Stimulated activated naive B cell treated with anti-CD40 and anti-IgM and Interleukin-4, amounts not matched to agents 10 μg/mL and 1 μg/mL and 100 μg/mL, for 72 hours (primary cell): ENCODE measurements around the gene AK5.
"Not testable (repeated sequence)": the region's sequence is repeated elsewhere in the genome, so short reads cannot be mapped to it uniquely, and the experiment has no call there.

ENCODE experiments used
- ATAC-seq, 2 donors: fragments of 150-1000 bp; cut with Tn5 transposase; replicated peaks; 2 replicates each; pipeline ENCODE4 v1.10.0; 2021; ENCODE audit warnings: moderate library complexity in 1 of 2
- DNase-seq: peaks from one replicate; pipeline ENCODE4 v3.0.0; 2021
- H3K27ac Mint-ChIP-seq: one replicate; pipeline ENCODE4 v1.8.0; 2022; ENCODE audit warnings: mild to moderate bottlenecking, mixed read lengths
- H3K27me3 Mint-ChIP-seq, 2 donors: one replicate each; pipeline ENCODE4 v1.8.0; 2022; ENCODE audit warnings: mixed read lengths in 2 of 2
- H3K36me3 Mint-ChIP-seq, 2 donors: one replicate each; pipeline ENCODE4 v1.8.0; 2022; ENCODE audit warnings: mixed read lengths in 2 of 2, mild to moderate bottlenecking in 1 of 2
- H3K4me1 Mint-ChIP-seq, 2 donors: one replicate each; pipeline ENCODE4 v1.8.0; 2022; ENCODE audit warnings: mixed read lengths in 2 of 2, mild to moderate bottlenecking in 1 of 2
- H3K4me3 Mint-ChIP-seq, 2 donors: one replicate each; pipeline ENCODE4 v1.8.0; 2022; ENCODE audit warnings: mild to moderate bottlenecking in 2 of 2, mixed read lengths in 2 of 2, moderate library complexity in 1 of 2
- H3K9me3 Mint-ChIP-seq, 2 donors: one replicate each; pipeline ENCODE4 v1.8.0; 2022; ENCODE audit warnings: mixed read lengths in 2 of 2, mild to moderate bottlenecking in 1 of 2

Gene AK5

DNA sequence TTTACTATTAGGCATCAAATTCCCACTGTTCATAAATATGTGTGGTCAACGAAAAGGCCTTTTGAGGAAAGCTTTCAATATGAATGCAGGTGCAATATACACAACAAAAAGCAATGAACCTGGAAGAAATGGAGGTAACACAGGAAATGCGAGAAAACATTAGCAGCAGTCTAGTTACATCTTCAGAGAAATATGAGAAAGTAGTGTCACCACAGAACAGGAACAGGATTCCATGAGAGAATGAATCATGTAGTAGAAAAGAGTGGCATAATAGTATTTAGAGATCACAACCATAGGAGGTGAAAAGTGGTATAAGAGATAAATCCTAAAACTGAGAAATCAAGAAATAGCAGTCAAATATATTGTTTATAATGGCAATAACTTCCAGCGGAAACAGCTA lies 103.7 kb downstream of the AK5 start:
- H3K27me3 Mint-ChIP-seq, result peaks cover 3 to 6% of the 10 kb centered on the region in 2 donors
- H3K4me1 Mint-ChIP-seq, result no peaks in the 10 kb centered on the region
- DNase-seq (no peak), ATAC-seq (no peak)
- no peak overlapping the region for H3K4me3 Mint-ChIP-seq
- no peak overlapping the region for H3K27ac Mint-ChIP-seq
- H3K36me3 Mint-ChIP-seq, result no peaks in the 10 kb centered on the region
- H3K9me3 Mint-ChIP-seq, result no peaks in the 10 kb centered on the region

- DNase-seq (no peak), ATAC-seq (no peak)
- Mint-ChIP-seq H3K4me1 (no peaks in the 10 kb centered on the region), H3K4me3 (no peak overlapping the region), H3K36me3 (no peaks in the 10 kb centered on the region), H3K27me3 (peaks cover 3 to 6% of the 10 kb centered on the region in 2 donors), H3K27ac (no peak overlapping the region), H3K9me3 (no peaks in the 10 kb centered on the region)
Observed at GRCh38 chr1:77386276-77386675, 104.5 kb downstream of the AK5 start.

- DNase-seq (no peak), ATAC-seq (no peak)
- no peaks in the 10 kb centered on the region for H3K36me3 Mint-ChIP-seq
- H3K4me1 Mint-ChIP-seq, result no peaks in the 10 kb centered on the region
- H3K27me3 Mint-ChIP-seq, result peaks cover 3 to 6% of the 10 kb centered on the region in 2 donors
- H3K27ac Mint-ChIP-seq, result no peak overlapping the region
- no peak overlapping the region for H3K4me3 Mint-ChIP-seq
- no peaks in the 10 kb centered on the region for H3K9me3 Mint-ChIP-seq
Observed at GRCh38 chr1:77387553-77387952, 105.7 kb downstream of the AK5 start.

DNA sequence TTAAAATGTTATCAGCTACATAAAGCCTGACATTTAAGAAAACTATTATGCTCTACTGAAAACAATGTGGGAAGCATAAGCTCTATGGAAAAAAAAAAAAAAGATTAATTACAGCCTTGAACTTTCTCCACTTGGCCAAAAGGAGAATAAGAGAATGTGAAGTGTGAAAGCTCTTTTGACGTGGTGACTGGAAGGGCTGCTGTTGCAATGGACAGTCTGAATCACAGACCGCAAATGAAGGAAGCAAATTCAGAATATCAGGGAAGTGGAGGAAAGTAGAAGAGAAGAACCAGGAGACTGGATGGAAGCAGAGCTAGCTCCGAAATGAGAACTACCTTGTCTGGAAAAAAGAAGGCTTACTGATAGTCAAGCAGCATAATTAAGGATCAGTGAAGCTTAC lies 106.8 kb downstream of the AK5 start:
- Mint-ChIP-seq H3K27ac (no peak overlapping the region), H3K36me3 (no peaks in the 10 kb centered on the region), H3K27me3 (peaks cover 3 to 6% of the 10 kb centered on the region in 2 donors), H3K4me3 (no peak overlapping the region), H3K9me3 (no peaks in the 10 kb centered on the region), H3K4me1 (no peaks in the 10 kb centered on the region)
- ATAC-seq, result no peak
- no peak for DNase-seq

DNA sequence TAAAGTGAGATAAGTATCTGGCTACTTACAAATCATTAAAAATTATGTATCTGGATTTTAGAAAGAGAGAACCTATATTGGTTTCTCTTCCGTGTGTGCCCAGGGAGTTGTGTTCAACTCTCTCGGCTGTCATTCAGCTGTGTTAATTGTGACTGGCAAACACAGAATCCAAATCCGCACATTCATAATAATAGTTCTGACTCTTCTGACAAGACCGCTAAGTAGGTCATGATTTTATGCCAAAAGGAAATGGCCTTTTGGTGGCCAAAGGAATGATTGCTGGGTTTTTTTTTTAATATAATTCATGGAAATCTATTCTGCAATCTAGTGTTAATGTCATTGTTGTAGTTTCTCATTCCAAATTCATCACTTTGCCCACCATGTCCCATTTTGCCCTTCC lies 110.7 kb downstream of the AK5 start:
- H3K4me3 Mint-ChIP-seq, result no peak overlapping the region
- H3K9me3 Mint-ChIP-seq, result no peaks in the 10 kb centered on the region
- H3K27me3 Mint-ChIP-seq, result peaks cover 6% of the 10 kb centered on the region in 2 donors
- H3K36me3 Mint-ChIP-seq, result no peaks in the 10 kb centered on the region
- no peaks in the 10 kb centered on the region for H3K4me1 Mint-ChIP-seq
- H3K27ac Mint-ChIP-seq, result no peak overlapping the region
- DNase-seq (no peak), ATAC-seq (no peak)

GRCh38 chr1:77394166-77394565 lies 112.3 kb downstream of the AK5 start:
- Mint-ChIP-seq H3K9me3 (no peaks in the 10 kb centered on the region), H3K27ac (no peak overlapping the region), H3K36me3 (no peaks in the 10 kb centered on the region), H3K4me3 (no peak overlapping the region), H3K27me3 (peaks cover 4 to 5% of the 10 kb centered on the region in 2 donors), H3K4me1 (no peaks in the 10 kb centered on the region)
- DNase-seq (no peak), ATAC-seq (no peak)

- Mint-ChIP-seq H3K9me3 (no peaks in the 10 kb centered on the region), H3K4me1 (no peaks in the 10 kb centered on the region), H3K36me3 (no peaks in the 10 kb centered on the region), H3K27ac (no peak overlapping the region), H3K27me3 (peaks cover 0 to 3% of the 10 kb centered on the region in 2 donors), H3K4me3 (no peak overlapping the region)
- ATAC-seq (no peak), DNase-seq (no peak)
Observed at GRCh38 chr1:77395051-77395450, 113.2 kb downstream of the AK5 start.

DNA sequence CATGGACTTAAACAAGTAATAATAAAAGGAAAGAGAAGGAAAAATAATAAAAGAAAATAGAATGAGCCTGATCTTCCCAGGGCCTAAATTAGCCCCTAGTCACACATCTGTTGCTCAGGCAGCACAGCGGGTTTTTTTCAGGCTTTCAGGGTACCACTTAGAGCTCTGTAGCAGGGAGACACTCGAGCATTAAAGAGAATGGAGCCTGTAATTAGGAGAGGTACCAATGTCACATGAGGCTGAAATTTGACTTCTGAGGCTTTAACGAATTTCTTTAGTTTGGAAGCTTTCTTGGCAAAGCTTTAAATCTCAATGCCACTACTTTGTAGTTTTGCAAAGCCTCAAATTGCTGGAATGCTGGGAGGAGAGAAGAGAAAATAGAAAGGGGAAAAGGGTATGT lies 116.3 kb downstream of the AK5 start:
- DNase-seq (no peak), ATAC-seq (no peak)
- H3K27ac Mint-ChIP-seq, result no peak overlapping the region
- no peaks in the 10 kb centered on the region for H3K9me3 Mint-ChIP-seq
- peaks cover 0 to 3% of the 10 kb centered on the region in 2 donors for H3K27me3 Mint-ChIP-seq
- no peak overlapping the region for H3K4me3 Mint-ChIP-seq
- H3K36me3 Mint-ChIP-seq, result no peaks in the 10 kb centered on the region
- H3K4me1 Mint-ChIP-seq, result no peaks in the 10 kb centered on the region

DNA sequence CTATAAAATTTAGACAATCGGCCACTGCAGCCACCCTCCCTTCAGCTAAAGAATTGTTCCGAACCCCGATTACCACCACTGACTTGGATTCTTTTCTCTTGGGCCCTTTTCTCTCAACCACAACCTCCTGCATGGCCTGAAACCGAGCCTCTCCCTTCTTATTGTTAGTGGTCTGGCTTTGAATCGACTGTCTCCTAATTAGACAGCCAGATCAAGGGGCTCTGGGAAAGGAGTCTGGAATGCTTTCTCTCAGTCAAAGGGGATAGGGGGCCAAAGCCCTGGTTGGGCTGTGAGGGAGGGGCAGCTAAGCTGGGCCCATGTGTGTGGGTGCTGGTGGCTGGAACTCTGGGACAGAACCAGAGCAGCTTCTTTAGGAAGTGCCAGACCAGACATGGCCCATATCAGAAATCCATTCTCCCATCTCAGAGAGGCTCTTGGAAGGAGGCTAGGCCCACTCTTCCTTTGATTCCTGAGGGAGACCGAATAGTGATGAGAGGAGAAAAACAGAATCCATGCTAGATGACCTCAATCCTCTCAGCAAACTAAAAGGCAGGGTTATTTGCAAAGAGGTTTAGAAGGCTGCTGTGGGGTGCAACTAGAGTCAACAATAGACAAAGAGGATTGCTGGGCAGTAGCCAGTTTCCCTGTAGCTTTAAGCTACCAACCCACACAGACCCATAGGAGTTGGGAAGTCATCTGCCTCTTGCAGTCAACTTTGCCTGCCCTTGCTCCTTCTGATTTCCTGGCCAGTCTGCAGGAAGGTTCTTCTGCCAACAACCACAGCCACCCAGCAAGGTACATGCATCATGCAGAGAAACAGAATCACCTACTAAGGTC lies 117.6 kb downstream of the AK5 start:
- no peak overlapping the region for H3K27ac Mint-ChIP-seq
- no peak for ATAC-seq
- no peaks in the 10 kb centered on the region for H3K4me1 Mint-ChIP-seq
- H3K27me3 Mint-ChIP-seq, result peaks cover 0 to 3% of the 10 kb centered on the region in 2 donors
- DNase-seq, result no peak
- H3K9me3 Mint-ChIP-seq, result no peaks in the 10 kb centered on the region
- H3K4me3 Mint-ChIP-seq, result no peak overlapping the region
- no peaks in the 10 kb centered on the region for H3K36me3 Mint-ChIP-seq

GRCh38 chr1:77400781-77401180 lies 119.0 kb downstream of the AK5 start:
- Mint-ChIP-seq H3K4me3 (no peak overlapping the region), H3K4me1 (no peaks in the 10 kb centered on the region), H3K27ac (no peak overlapping the region), H3K27me3 (peaks cover under 1 to 3% of the 10 kb centered on the region in 2 donors), H3K9me3 (no peaks in the 10 kb centered on the region), H3K36me3 (no peaks in the 10 kb centered on the region)
- DNase-seq, result no peak
- ATAC-seq, result no peak

DNA sequence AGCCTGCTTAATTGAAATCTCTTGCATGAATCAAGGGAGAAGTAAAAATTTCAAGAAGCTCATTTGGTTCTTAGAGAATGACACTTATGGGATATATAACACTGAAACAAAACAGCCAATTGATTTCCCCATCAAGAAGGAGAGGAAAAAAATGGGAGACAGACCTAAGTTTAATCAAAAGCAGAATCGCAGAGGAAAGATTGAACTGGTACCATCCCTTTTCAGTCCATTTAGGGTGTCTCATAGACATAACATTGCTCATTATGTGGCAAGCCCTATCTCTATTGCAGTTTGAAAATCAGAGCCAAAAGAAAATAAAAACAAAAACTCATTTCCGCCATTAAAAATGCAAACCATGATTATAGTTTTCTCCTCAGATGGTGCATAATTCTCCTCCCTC lies 119.6 kb downstream of the AK5 start:
- Mint-ChIP-seq H3K36me3 (no peaks in the 10 kb centered on the region), H3K4me1 (no peaks in the 10 kb centered on the region), H3K4me3 (no peak overlapping the region), H3K27me3 (peaks cover 6 to 8% of the 10 kb centered on the region in 2 donors), H3K9me3 (no peaks in the 10 kb centered on the region), H3K27ac (no peak overlapping the region)
- ATAC-seq (no peak), DNase-seq (no peak)

DNA sequence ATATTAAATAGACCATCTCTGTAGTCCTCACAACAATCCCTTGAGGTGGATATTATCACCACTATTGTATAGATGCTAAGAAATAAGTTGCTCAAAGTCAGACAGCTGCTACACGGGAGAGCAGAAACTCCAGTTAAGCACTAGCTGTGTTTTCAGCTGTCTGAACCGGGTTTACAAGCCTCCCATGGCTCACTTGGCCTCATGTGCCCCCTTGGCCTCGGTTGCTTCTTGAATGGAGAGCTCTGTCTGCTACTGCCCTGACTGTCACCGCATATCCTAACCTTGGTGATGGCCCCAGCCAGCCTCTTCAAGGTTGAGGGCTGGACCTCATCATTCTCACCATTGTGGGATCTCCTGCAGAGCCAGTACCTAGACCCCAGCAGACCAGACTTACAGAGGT lies 123.4 kb downstream of the AK5 start:
- H3K27ac Mint-ChIP-seq, result no peak overlapping the region
- H3K4me3 Mint-ChIP-seq, result no peak overlapping the region
- ATAC-seq (no peak), DNase-seq (no peak)
- H3K27me3 Mint-ChIP-seq, result peaks cover 17 to 32% of the 10 kb centered on the region in 2 donors
- H3K9me3 Mint-ChIP-seq, result peaks cover 5 to 9% of the 10 kb centered on the region in 2 donors
- H3K4me1 Mint-ChIP-seq, result no peaks in the 10 kb centered on the region
- H3K36me3 Mint-ChIP-seq, result peaks cover 0 to 3% of the 10 kb centered on the region in 2 donors

DNA sequence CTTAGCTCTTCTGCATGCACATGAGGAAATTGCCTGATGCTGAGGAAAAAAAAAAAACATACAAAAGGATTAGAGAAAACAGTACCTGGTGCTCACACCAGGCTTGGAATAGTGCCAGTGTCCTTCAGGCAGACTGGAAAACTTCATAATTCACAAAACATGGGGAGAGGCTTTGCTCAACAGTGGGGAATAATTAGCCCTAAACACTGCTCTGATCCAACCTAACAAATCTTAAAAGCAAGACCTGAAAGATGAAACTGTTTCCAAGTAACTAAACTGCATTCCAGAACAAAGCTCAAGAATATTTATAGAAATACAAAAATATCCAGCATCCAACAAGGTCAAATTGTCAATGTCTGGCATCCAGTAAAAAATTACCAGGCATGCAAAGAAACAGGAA lies 124.8 kb downstream of the AK5 start:
- no peak overlapping the region for H3K4me3 Mint-ChIP-seq
- H3K27me3 Mint-ChIP-seq, result peaks cover 22 to 38% of the 10 kb centered on the region in 2 donors
- no peak for ATAC-seq
- no peak overlapping the region for H3K27ac Mint-ChIP-seq
- peaks cover 5 to 9% of the 10 kb centered on the region in 2 donors for H3K9me3 Mint-ChIP-seq
- no peaks in the 10 kb centered on the region for H3K4me1 Mint-ChIP-seq
- H3K36me3 Mint-ChIP-seq, result peaks cover 0 to 3% of the 10 kb centered on the region in 2 donors
- DNase-seq, result no peak

DNA sequence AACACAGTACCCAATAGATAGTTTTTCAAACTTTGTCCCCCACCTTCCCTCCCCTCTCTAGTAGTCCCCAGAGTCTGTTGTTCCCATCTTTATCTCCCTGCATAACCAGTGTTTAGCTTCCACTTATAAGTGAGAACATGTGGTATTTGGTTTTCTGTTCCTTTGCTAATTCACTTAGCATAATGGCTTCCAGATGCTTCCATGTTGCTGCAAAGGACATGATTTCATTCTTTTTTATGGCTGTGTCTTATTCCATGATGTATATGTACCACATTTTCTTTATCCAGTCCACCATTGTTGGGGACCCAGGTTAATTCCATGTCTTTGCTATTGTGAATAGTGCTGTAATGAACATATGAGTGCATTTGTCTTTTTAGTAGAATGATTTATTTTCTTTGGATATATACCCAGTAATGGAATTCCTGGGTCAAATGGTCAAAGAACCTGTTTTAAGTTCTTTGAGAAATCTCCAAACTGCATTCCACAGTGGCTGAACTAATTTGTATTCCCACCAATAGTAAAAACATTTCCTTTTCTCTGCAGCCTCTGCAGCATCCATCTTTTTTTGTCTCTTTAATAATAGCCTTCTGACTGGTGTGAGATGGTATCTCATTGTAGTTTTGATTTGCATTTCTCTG lies 126.0 kb downstream of the AK5 start:
- ATAC-seq, result no peak
- H3K4me3 Mint-ChIP-seq, result no peak overlapping the region

DNA sequence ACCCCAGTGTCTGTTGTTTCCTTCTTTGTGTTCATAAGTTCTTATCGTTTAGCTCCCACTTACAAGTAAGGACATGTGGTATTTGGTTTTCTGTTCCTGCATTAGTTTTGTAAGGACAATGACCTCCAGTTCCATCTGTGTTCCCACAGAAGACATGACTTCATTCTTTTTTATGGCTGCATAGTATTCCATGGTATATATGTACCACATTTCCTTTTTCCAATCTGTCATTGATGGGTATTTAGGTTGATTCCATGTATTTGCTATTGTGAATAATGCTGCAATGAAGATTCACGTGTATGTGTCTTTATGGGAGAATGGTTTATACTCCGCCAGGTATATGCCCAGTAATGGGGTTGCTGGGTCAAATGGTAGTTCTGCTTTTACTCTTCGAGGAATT lies 127.1 kb downstream of the AK5 start:
- H3K4me3 Mint-ChIP-seq, H3K36me3 Mint-ChIP-seq, DNase-seq, H3K27ac Mint-ChIP-seq, ATAC-seq, H3K9me3 Mint-ChIP-seq: not testable (repeated sequence)
- H3K27me3 Mint-ChIP-seq, result peaks cover 38 to 57% of the 10 kb centered on the region in 2 donors
- peaks cover 14 to 17% of the 10 kb centered on the region in 2 donors for H3K4me1 Mint-ChIP-seq

More for the DNA sequence above, 126.0 kb downstream of the AK5 start:
- H3K36me3 Mint-ChIP-seq, result peaks cover 0 to 3% of the 10 kb centered on the region in 2 donors
- peaks cover 4 to 6% of the 10 kb centered on the region in 2 donors for H3K4me1 Mint-ChIP-seq
- H3K27me3 Mint-ChIP-seq, result peaks cover 30 to 47% of the 10 kb centered on the region in 2 donors
- H3K9me3 Mint-ChIP-seq, result peaks cover 5 to 9% of the 10 kb centered on the region in 2 donors
- no peak overlapping the region for H3K27ac Mint-ChIP-seq
- no peak for DNase-seq
